GM19463 (cell line): Measurements from ENCODE around the gene ACER1.
"Not testable (repeated sequence)": the region's sequence is repeated elsewhere in the genome, so short reads cannot be mapped to it uniquely, and the experiment has no call there.

Experiments
- ATAC-seq: cut with Tn5 transposase; IDR thresholded peaks from one replicate; pipeline ENCODE4 v1.9.1; 2021; ENCODE audit warnings: mild to moderate bottlenecking, moderate library complexity; ENCODE audit not compliant: unreplicated experiment

Gene ACER1

DNA sequence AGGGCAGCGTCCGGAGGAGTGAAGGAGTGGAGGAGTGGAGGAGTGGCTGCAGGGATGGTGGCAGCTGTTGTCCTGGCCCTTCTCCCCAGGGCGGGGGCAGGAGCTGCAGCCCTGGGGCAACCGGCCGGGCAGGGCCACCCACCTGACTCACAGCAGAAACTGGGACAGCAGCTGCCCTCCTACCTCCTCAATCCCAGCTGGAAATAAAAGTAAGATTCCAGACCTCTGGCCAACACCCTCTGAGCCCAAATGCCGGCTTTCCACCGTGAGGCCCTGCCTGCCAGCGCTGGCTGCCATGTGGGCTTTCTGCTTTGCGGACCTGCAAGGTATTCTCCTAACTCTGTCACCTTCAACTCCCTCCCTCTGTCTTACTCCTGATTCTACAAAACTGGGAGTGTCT, 24.6 kb upstream of the ACER1 start:
- no peak for ATAC-seq

DNA sequence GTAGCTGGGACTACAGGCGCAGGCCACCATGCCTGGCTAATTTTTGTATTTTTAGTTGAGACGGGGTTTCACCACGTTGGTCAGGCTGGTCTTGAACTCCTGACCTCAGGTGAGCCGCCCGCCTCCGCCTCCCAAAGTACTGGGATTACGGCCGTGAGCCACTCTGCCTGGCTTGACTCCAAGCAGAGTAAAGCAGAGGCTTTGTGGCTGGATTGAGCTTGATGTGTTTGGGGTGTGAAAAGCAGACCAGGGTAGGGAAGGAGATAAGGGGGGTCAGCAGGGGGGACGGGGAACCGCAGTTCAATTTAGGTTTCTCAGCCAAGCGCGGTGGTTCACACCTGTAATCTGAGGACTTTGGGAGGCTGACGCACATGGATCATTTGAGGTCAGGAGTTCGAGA, 23.8 kb upstream of the ACER1 start:
- no peak for ATAC-seq

DNA sequence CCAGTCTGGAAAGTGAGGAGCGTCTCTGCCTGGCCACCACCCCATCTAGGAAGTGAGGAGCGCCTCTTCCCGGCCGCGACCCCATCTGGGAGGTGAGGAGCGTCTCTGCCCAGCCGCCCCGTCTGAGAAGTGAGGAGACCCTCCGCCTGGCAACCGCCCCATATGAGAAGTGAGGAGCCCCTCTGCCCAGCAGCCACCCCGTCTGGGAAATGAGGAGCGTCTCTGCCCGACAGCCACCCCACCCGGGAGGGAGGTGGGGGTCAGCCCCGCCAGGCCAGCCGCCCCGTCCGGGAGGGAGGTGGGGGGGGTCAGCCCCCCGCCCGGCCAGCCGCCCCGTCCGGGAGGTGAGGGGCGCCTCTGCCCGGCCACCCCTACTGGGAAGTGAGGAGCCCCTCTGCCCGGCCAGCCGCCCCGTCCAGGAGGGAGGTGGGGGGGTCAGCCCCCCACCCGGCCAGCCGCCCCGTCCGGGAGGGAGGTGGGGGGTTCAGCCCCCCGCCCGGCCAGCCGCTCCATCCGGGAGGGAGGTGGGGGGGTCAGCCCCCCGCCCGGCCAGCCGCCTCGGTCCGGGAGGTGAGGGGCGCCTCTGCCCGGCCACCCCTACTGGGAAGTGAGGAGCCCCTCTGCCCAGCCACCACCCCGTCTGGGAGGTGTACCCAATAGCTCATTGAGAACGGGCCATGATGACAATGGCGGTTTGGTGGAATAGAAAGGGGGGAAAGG, 22.1 kb upstream of the ACER1 start:
- not testable (repeated sequence) for ATAC-seq

DNA sequence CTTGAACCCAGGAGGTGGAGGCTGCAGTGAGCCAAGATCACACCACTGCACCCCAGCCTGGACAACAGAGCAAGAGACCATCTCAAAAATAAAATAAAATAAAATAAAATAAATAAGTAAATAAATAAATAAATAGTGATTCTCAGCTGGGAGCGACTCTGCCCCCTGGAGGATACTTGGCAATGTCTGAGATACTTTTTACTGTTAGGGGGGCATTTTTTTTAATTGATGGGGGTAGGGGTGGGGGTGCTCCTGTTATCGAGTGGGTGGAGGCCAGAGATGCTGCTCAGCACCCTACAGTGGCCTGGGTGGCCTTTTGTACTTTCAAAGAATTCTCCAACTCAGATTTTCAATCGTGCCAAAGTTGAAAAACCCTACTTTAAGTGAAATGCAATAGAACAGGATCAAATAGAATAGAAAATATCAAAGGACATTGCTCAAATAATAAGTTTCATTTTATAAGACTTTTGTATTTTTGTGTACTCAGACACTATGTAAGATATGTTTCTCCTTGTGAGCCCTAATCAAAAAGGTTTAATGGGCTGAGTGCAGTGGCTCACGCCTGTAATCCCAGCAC, 20.8 kb upstream of the ACER1 start:
- no peak for ATAC-seq

DNA sequence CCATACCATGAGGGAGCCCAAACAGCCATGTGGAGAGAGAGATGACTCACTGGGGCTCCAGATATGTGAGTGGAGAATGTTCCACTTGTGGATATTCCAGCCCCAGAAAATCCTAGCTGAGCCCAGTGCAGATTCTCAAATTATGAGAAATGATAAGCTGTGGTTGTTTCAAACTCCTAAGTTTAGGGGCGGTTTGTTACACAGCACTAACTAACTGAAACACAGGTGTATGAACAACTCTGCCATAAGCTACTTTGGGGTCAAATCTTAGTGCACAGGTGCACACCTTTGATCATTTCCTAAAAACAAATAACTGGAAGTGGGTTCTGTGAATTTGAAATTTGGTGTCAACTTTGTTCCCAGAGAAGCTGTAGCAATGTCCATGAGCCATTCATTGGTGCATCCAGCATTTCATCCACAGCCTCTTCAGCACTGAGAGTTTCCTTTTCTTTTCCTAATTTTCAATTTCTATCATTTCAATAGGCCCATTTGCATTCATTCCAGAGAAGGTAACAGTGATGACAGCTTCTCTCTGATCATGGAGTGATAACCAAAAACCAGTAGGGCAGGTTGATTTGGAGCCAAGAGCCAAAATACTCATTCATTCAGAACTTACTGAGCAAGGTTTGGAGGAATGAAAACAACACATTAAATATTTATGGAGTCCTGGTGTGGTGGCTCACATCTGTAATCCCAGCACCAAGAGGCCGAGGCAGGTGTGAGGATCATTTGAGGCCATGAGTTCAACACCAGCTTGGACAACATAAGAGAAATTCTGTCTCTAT, 19.2 kb upstream of the ACER1 start:
- no peak for ATAC-seq

DNA sequence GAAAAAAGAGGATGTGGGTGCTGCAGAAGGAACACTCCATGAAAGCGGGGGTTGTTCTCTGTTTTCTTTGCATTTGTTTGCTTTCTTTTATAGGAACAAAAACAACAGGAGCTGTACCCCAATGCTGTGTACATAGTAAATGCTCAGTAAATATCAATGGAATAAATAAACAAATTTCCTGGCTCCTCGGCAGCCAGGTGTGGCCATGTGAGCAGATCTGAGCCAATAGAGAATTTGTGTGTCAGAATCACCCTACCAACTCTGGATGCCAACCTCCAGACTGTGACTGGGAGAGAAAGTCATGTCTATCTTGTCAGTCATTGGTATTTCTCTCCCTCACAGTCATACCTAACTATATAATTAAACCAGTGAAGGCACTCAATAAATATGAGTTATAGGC, 17.3 kb upstream of the ACER1 start:
- ATAC-seq, result no peak

DNA sequence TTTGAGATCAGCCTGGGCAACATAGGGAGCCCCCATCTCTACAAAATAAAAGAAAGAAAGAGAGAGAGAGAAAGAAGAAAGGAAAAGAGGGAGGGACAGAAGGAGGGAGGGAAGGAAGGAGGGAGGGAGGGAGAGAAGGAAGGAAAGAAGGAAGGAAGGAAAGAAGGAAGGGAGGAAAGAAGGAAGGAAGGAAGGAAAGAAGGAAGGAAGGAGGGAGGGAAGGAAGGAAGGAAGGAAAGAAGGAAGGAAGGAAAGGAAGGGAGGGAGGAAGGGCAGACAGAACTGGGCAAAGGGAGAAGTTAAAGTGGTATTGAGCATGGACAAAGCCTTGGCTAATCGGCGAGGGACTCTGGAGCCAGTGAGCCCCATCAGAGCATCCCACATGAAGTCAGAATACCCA, 15.9 kb upstream of the ACER1 start:
- not testable (repeated sequence) for ATAC-seq

DNA sequence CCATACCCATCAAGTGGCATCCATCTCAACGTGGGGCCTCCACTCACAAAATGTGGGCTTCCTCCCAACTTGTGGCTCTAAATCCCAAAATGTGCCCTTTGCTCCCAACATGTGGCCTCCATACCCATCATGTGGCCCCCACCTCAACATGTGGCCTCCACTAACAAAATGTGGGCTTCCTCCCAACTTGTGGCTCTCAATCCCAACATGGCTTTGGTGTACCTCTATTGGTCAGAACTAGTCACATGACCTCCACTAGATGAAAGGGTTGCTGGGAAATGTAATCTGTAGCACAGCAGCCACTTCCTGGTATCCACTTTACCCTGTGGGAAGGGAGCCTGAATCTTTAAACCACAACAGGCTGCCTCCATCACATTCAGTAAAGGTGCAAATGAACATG, 10.1 kb upstream of the ACER1 start:
- ATAC-seq, result no peak

DNA sequence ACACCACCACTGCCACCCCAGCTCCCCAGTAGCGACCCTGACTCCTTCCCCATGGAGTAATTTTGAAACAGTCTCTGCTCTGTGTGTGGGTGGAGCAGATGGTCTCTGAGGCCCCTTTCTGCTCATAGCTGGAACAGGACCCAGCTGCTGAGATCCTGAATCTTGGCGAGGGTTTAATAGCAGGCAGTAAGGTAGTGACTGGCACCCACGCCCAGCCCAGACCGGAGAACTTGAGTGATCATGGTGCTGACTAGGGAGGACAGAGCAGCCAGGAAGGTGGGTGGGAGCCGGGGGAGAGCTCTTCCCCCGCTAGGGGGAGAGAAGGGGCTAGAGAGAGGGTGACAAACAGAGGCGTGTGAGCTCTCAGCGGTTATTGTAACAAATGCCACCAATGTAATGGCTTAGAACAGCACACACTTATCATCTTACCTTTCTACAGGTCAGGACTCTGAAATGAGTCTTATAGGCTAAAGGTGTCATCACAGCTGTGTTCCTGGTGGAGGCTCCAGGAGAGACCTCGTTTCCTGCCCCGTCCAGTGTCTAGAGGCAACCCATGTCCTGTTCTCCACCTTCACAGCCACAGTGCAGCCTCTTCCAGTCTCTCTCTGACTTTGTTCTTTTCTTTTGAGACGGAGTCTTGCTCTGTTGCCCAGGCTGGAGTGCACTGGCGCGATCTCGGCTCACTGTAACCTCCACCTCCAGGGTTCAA, 7.2 kb upstream of the ACER1 start:
- ATAC-seq, result no peak

DNA sequence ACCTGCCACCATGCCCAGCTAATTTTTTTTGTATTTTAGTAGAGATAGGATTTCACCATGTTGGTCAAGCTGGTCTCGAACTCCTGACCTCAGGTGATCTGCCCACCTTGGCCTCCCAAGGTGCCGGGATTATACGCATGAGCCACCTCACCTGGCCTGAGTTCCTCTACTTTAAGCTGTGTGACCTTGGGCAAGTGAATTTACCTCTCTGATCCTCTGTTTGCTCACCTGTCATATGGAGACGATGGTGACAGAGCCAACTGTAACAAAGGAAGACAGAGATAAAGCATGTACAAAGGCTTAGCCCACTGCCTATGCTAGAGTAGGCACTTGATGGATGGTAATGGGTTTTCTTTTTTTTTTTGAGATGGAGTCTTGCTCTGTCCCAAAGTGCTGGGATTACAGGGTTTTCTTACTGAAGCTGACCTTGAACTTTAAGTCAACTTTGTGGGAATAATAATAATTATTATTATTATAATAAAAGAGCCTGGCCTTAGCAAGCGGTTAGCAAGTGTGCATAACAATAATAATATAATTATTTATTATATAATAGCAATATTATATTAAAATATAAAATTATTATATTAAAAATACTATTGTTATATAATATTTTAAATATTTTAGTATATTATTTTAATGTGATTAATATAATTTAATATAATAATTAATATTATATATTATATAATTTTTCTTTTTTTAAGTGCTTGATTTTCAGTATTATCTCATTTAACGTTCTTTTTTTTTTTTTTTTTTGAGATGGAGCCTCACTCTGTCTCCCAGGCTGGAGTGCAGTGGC, 1.3 kb upstream of the ACER1 start:
- ATAC-seq, result no peak

DNA sequence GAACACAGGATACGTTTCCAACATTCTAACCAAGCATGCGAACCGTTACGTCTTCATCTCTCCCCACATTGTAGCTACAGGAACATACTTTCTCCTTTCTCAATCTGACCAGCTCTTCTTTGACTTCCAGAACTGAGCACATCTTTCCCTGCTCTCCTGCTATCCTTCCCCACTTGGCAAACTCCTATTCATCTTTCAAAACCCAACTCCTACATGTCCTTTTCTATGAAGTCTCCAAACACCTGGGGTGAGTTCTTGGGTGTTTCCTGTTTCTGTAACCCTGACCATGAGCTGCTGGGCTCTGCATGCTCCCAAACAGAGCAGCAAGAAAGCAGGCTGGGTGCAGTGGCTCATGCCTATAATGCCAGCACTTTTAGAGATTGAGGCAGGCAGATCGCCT, 6.6 kb downstream of the ACER1 start:
- ATAC-seq, result no peak

DNA sequence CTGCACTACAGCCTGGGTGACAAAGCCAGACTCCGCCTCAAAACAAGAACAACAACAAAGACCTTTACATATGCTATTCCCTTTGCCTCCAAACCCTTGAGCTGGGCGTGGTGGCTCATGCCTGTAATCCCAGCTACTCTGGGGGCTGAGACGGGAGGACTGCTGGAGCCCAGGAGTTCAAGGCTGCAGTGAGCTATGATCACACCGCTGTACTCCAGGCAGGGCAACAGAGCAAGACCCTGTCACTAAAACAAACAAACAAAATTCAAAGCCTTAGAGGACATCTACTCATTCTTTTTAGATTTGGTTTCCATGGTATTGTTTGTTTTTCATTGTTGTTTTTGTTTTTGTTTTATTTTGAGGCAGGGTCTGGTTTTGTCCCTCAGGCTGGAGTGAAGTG, 7.8 kb downstream of the ACER1 start:
- ATAC-seq, result no peak

DNA sequence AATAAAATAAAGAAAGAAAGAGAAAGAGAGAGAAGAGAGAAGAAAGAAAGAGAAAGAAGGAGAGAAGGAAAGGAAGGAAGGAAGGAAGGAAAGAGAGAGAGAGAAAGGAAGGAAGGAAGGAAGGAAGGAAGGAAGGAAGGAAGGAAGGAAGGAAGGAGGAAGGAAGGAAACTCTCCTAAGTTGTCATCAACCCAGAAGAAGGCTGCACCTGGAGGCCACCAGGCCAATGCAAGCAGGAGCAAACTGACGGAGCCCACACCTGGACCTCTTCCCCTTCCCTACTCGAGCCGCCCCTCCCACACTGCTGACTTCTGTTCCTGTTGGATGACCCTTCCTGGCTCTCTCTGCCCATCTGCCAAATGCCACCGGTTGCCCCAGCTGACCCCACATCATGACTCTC, 8.7 kb downstream of the ACER1 start:
- ATAC-seq, result no peak

DNA sequence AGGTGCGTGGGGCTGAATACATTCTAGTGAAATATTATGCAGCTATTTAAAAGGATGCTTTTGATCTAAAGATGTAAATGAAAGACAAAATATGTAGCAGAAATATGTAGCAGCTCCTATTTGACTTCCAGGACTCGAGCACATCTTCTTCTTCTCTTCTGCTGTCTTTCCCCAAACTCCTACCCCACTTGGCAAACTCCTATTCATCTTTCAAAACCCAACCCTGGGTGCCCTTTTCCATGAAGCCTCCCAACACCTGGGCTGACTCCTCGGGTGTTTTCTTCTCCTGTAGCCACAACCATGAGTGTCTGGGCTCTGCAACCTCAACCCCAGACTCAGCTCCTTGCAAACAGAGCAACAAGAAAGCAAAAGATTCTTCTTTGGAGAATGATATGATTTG, 11.1 kb downstream of the ACER1 start:
- ATAC-seq, result no peak

DNA sequence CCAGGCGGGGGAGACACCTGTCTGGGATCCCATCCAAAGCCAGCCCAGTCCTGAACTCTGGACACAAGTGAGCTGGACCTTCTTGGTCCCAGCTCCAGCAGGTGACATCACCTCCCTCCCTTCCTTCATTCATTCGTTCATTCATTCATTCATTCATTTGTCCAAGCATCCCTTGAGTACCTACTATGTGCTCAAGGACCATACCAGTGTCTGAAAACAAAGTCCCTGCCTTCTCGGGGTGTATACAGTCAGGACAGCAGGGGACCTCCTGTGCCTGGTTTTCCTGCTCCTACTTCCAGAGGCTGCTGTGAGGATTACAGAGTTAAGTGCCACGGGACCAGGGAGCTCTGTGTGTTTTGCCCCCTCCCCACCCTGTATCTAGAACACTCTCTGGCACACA, 14.0 kb downstream of the ACER1 start:
- no peak for ATAC-seq

DNA sequence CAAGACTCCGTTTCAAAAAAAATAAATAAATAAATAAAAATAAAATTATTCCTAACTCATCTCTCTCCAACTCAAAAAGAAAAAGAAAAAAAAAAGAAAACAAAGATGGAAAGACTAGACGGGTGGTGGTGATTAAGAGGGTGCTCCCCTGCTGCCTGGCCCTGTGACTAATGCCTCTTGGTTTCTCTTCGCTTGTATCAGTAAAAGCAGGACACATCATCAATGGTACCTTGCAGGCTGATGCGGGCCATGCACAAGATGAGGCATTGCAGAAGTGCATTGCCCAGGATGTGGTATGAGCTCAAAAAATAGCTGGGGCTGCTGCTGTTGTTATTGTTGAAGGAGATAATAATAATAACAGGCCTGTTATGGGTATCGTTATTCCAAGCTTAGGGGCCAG, 14.6 kb downstream of the ACER1 start:
- no peak for ATAC-seq

DNA sequence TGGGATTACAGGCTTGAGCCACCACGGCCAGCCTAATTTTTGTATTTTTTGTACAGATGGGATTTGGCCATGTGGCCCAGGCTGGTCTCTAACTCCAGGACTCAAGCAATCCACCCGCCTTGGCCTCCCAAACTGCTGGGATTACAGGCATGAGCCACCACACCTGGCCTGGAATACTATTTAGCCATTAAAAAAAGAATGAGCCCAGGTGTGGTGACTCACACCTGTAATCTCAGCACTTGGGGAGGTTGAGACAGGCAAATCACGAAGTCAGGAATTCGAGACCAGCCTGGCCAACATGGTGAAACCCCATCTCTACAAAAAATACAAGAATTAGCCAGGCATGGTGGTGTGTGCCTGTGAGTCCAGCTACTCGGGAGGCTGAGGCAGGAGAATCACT, 17.8 kb downstream of the ACER1 start:
- ATAC-seq, result not testable (repeated sequence)

DNA sequence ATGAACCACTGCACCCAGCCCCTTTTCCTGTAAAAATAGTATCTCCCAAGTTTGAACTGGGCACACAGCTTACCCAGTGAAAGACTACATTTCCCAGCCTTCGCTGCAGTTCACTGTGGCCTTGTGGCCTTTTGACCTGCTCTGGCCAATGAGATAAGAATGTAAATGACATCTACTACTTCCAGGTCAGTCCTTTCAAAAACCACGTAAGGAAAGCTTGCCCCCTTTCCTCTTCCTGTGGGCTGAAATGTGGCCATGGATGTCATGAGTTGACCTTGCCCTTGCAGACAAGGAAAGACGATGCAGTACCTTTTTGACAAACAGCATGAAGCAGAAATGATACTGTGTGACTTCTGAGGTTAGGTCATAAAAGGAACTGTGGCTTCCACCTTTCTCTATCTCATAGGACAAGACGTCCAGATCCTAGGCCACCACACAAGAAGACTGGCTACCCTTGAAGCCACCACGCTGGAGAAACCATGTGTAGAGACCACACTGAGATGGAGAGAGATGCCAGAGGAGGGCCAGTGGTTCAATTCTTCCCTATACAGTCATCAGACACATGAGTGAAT, 19.9 kb downstream of the ACER1 start:
- ATAC-seq, result no peak

DNA sequence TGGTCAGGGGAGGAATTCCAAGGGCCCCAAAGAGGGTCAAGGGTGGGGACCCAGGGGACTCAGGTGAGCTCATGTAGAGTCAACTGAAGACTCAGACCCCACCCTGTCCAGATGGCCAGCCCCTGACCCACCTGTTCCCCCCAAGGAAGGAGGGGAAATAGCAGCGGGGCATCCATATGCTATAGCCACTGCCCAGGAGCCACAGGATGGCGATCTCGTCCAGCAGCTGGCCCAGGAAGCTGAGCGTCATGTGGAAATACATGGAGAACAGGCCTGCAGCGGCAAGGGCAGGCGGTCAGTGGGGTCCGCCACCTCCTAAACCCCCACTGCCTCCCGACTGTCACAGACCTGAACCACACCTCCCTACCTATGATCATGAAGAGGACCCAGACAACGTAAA, 21.4 kb downstream of the ACER1 start:
- ATAC-seq, result no peak

DNA sequence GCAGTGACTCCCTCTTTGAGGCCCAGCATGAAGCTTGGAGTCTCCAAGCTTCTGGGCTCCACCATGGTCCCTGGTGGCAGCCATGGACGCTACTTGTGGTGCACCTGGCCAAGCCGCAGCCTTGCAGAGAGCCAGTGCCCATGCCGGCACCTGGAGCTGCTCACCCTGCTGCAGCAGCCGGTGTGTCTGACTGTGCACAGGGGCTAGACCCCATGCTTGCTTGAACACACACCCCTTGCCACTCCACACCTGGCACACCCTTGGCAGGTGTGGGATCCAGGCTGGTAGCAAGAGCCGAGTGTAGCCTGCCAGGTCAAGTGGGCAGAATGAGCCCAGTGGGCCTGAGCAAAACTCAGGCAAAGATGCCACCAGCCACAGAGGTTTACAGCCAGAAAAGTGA, 35.0 kb downstream of the ACER1 start:
- ATAC-seq, result no peak

DNA sequence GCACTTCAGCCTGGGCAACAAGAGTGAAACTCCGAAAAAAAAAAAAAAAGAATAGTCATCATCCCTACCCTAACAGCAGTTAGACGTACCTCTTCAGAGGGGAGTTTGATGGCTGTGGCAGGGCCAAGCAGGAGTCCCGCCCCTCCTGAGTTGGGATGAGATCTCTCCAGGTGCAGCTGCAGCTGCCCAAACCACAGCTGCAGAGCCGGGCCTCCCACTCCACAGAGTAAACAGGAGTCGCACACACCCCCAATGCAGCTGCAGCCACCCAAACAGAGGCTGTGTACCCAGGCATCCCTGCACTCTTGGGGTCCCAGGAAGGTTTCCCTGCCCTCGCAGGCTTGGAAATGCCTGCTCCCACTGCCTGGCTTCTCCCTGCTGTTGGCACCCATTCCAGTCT, 36.2 kb downstream of the ACER1 start:
- no peak for ATAC-seq
